Measurements from ENCODE around the gene NABP2.
"Not testable (repeated sequence)": the region's sequence is repeated elsewhere in the genome, so short reads cannot be mapped to it uniquely, and the experiment has no call there.

NABP2 gene

DNA sequence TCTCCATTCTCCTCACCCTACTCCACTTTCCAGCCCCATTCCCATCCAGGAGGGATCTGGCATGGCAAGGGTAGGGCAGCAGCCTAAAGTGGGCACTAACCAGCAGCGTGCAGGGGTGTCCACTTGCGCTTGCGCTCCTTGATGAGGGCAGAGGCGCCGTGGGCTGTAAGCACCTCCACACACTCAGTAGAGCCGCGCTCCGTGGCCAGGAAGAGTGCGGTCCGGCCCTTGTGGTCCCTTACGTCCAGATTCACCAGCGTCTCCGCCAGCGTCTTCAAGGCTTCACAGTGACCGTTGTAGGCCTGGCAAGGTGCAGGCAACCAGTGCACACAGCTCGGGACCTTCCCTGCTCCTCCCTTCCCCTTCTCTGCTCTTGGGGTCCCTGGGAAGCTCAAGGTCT is 23.8 kb downstream of the NABP2 start:
- DNase-seq = no peak

DNA sequence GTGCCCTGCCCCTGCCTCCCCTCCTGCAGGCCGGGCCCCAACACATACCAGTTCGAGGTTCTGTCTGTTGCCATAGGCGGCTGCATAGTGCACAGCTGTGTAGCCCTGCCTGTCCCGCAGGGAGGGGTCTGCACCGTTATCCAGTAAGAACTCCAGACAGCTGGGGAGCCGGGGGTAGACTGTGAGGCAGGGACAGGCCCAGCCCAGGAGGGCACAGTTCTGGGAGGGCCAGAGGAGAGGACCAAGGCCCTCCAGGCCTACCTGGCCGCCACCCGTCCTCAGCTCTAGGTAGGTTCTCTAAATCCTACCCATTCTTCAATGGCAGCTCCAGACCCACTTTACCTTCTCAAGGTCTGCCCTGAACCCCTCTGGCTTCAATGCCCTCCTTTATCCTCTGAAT is 24.6 kb downstream of the NABP2 start:
- DNase-seq = no peak

DNA sequence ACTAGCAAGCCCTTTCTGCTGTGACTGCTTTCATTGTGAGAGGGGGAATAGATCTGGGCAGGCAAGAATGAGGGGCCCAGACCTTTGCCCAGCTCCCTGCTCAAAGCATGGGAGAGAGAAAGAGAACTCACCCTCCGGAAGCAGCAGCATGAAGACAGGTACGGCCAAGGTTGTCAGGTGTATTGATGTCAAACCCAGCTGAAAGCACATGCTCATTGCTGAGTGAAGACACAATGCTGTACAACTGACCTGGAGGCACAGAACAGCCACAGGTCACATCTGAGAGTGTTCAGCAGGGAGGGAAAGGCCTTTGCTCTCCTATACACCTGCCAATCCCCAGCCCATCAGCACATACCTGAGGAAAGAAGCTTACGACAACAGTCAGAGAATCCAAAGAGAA is 28.5 kb downstream of the NABP2 start:
- no peak for DNase-seq

DNA sequence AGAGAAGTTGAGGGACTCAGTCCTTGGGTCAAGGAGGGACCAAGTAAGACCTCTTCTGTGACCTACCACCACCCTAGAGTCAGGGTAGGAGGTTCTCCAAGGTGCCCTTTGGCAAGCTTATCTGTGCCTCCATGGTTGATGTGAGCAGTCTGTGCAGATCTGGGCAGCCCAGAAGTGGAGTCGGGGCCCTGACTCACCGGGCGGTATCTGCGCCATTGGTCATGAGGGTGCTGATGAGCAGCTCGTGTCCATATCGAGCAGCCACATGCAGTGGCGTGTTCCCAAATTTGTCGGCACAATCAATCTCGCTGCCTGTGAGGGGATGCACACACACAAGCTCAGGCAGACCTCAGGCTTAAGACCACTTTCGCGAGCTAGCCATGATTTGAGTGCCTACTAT is 28.9 kb downstream of the NABP2 start:
- DNase-seq = no peak

GRCh38 chr12:56255671-56256070 is 31.5 kb downstream of the NABP2 start:
- DNase-seq = no peak

- DNase-seq = no peak
Measured at GRCh38 chr12:56256326-56256960, 32.3 kb downstream of the NABP2 start.

- DNase-seq = no peak
Measured at GRCh38 chr12:56257071-56257470, 32.9 kb downstream of the NABP2 start.

DNA sequence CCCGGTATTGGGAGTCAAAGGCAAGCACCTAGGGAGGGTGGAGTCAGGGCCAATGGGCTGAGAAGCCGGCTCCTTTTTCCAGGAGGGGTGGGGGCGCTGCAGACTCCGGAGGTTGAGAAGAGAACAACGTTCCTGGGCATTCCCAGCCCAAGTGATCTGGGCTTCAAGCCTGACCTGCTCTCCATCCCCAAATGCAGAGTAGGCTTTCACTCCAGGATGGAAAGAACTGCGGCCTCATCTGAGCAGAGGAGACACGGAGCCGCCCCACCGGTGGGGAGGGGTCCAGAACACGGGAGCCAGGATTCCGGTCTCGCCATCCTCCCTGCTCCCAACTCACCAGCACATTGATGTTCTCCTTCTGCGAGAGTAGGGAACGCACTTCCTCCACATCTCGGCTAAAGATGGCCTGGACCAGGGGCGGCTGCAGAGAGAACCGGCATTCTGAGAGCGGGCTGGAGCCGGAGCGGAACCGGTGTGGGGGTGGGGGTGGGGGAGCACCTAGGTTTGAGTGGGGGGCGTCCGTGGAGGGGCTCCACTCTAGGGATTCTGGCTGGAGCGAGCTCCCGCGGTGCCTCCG is 33.4 kb downstream of the NABP2 start:
- DNase-seq = peak in 1 of 2 experiments; percentile 26

DNA sequence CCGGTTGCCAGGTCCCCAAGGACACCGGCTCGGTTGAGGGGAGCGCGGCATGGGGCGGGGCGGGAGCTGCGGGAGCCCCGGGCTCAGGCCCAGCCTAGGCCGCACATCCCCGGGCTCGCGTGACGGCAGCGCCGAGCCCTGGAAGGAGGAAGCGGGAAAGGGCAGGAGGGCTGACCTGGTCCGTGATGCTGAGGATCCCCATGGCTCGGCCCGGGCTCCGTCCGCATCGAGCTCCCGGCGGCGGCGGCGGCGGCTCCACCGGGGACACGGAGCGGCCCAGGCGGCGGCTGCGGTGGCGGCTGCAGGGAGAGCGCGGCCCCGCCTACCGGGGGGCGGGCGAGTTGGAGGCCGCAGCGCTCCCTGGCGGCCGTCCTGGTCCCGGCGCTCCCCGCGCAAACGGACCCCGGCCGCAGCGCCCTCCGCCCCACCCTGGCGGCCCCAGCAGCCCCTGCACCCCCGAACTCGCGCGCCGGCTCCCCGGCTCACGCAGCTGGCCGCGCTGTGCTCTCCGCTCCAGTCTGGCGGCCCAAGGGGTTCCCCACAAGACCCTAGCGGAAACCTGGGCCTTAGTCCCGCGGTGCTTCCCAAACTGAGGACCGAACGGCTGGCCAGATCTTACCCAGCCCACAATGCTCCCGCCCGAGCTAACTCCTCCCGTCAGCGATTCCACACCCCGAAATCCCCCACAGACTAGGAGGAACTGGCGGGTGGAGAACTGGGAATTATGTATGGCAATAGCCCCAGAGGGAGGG is 34.1 kb downstream of the NABP2 start, which contains the start of gene ANKRD52:
ANKRD52 (minus strand) TSS at position 317 of the 752 bp plus-strand sequence; CDS start at position 202, 115 bp downstream.
- peak in 1 of 2 experiments; percentile 78 for DNase-seq

- no peak for DNase-seq
Measured at GRCh38 chr12:56258820-56259183, 34.7 kb downstream of the NABP2 start.

- DNase-seq = no peak
Measured at GRCh38 chr12:56260380-56260779, 36.2 kb downstream of the NABP2 start.

- DNase-seq = no peak
Measured at GRCh38 chr12:56260921-56261320, 36.8 kb downstream of the NABP2 start.

DNA sequence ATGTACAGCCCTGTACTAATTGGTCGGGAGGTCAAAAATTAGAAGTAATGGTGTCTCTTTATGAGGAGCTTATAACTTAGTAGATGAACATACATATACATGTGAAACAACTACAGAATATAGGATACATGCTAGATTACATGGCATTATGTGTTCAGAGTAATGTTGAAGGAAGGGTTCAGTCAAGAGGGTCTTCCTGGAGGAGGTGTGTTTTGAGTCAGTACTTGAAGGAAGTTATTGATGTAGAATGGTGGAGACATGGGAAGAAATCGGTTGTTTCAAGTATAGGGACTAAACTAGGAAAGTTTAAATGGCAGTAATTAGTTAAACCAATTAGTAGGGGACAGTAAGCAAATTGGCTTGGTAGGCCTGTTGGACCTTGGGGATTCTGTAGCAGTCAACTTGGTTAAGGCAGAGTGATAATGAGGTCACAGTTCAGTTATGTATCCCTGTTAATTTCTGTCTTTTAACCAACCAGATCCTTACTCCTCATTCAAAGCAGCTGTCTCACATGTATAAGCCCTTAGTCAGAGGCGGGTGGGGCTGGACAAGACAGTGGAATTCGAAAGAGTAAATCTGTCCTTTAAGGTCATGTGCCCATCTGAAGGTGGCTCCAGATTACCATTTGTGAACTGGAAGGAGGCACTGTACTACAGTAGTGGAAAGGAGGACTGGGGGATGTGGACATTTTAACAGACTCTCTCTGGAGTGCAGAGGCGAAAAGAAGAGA is 37.5 kb downstream of the NABP2 start:
- DNase-seq = peak; percentile 73 to 89

- not testable (repeated sequence) for DNase-seq
Measured at GRCh38 chr12:56262955-56263354, 38.8 kb downstream of the NABP2 start.

DNA sequence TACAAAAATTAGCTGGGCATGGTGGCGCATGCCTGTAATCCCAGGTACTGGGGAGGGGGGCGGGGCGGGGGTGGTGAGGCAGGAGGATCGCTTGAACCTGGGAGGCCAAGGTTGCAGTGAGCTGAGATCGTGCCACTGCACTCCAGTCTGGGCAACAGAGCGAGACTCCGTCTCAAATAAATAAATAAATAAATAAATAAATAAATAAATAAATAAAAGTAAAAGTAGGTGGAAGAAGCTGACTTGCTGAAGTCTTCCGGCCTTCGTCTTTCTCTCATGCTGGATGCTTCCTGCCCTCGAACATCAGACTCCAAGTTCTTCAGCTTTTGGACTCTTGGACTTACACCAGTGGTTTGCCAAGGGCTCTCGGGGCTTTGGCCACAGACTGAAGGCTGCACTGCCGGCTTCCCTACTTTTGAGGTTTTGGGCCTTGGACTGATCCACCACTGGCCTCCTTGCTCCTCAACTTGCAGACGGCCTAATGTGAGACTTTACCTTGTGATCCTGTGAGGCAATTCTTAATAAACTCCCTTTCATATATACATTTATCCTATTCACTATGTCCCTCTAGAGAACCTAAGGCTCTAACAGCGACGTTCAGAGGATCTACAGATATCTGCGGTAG is 42.0 kb downstream of the NABP2 start:
- not testable (repeated sequence) for DNase-seq

GRCh38 chr12:56266693-56267442 is 42.7 kb downstream of the NABP2 start, which contains the start of gene COQ10A:
COQ10A (plus strand) TSS chr12:56266942; CDS start chr12:56267119, 177 bp downstream.
- DNase-seq = peak; percentile 72 to 85

- no peak for DNase-seq
Measured at GRCh38 chr12:56267443-56268071, 43.4 kb downstream of the NABP2 start.

DNA sequence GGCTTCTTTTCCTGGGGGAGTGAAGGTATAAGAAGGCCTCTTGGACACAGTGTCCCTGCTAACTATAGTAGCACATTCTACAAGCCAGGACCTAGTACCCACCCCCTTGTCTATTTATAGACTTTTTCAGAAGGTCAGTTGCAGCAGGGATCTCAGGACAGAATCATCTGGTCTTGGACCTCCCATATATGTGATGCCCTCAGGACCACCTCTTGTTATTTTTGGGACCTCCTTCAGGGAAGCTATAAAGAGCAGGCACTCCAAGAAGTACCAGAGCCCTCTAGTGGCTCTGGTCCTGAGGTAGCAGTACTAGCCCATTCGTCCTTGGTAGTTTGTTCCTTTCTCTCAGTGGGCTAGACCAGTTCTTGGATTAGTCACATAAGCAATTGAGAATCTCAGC is 46.9 kb downstream of the NABP2 start:
- DNase-seq = peak in 1 of 2 experiments; percentile 31

DNA sequence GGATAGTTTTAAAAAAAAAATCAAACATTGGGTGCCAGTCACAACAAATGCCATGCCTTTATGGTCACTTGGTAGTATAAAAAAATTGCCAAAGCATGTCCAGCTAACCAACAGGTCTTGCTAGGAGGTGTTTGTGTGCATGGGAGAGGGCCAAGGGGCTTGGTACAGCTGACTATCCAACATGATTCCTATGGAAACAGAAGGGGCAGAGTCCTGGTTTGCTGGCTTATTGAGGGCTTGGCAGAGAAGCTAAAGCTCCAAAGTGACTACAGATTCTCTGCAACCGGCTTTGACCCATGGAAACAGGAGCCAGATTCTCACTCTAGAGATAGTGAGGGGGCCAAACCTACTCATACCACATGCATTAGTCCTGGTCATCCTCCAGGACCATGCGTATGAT is 48.3 kb downstream of the NABP2 start:
- DNase-seq = not testable (repeated sequence)

DNA sequence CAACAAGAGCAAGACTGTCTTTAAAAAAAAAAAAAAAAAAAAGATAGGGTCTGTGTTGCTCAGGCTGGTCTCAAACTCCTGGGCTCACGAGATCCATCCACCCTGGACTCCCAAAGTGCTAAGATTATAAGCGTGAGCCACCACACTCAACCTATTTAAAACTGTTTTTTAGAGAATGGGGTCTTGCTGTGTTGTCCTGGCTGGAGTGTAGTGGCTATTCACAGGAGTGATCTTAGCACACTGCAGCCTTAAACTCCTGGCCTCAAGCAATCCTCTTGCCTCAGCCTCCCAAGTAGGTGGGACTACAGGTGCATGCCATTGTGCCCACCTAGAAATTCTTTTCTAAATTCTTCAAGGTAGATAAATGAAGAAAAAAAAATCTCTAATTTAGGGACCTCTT is 50.2 kb downstream of the NABP2 start:
- DNase-seq = no peak

GRCh38 chr12:56278905-56279304 is 54.8 kb downstream of the NABP2 start:
- no peak for DNase-seq

Measured in SW 1271 (cell line).